Activated B cell treated with CpG ODN at 0.5 μM for 24 hours (primary cell): ENCODE measurements around the gene SPARC. TPM values are rescaled to one million over a fixed set of nuclear protein-coding genes. Genes with fewer than 3 reads are reported as not detected.

ENCODE experiments used
- ATAC-seq: fragments of 200-7000 bp; cut with Tn5 transposase; one replicate; pipeline ENCODE4 v1.10.0; 2021; ENCODE audit warnings: low read depth, mild to moderate bottlenecking, moderate library complexity
- CTCF ChIA-PET: fragments of 350-600 bp; sonication (Branson Sonifier 250); formaldehyde crosslinking; loops from one replicate; lab custom pipeline; 2021; ENCODE audit warnings: antibody characterized with exemption; lab: Charles Lee
- POLR2A ChIA-PET: fragments of 350-600 bp; sonication (Branson Sonifier 250); formaldehyde crosslinking; loops from one replicate; lab custom pipeline; 2021; ENCODE audit warnings: antibody characterized with exemption; lab: Charles Lee
- DNase-seq: peaks from one replicate; pipeline ENCODE4 v3.0.0; 2022
- H3K27ac Mint-ChIP-seq: one replicate; pipeline ENCODE4 v1.8.0; 2020; ENCODE audit warnings: mixed read lengths
- H3K27me3 Mint-ChIP-seq: one replicate; pipeline ENCODE4 v1.8.0; 2021; ENCODE audit warnings: mixed read lengths
- H3K36me3 Mint-ChIP-seq: one replicate; pipeline ENCODE4 v1.8.0; 2021; ENCODE audit warnings: low read depth, mixed read lengths
- H3K4me1 Mint-ChIP-seq: one replicate; pipeline ENCODE4 v1.8.0; 2021; ENCODE audit warnings: mixed read lengths
- H3K4me3 Mint-ChIP-seq: one replicate; pipeline ENCODE4 v1.8.0; 2020; ENCODE audit warnings: mild to moderate bottlenecking, mixed read lengths
- H3K9me3 Mint-ChIP-seq: one replicate; pipeline ENCODE4 v1.8.0; 2020; ENCODE audit warnings: mixed read lengths
- intact Hi-C: fragments of 100-400 bp; cut with micrococcal nuclease; formaldehyde crosslinking; loops from one replicate; pipeline ENCODE4 v1.15.1; 2024
- total RNA-seq: library from RNA; stranded (reverse); gene quantifications from 2 replicates; pipeline ENCODE4 v1.2.3, GENCODE V29; 2022
- TF ChIP-seq, protein P1 (sequence below): fragments of 200-600 bp; IDR thresholded peaks from one replicate; pipeline ENCODE4 v1.8.0; 2022; ENCODE audit warnings: antibody characterized with exemption, mild to moderate bottlenecking

Gene SPARC
- total RNA-seq, 1 donor from 2014 or later = not detected

DNA sequence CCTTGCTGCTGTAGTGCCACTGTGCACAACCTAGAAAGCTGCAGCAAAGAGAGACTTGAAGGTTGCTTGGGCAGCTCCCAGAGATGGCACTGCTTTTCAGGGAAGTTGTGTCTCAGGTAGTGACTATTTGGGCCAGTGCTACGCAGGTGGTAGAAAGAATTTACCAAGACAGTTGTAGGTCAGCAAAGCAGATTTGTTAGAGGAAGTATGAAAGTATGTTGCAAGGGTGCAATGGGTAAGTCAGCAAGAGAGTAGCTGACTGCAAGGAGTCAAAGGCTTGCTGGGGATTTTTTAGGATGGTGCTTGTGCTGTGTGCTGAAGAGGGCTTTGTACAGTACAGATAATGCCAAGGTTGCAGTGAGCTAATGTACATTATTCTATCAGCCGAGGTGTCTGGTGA is 33.5 kb upstream of the SPARC start:
- Mint-ChIP-seq H3K9me3 (no peaks in the 10 kb centered on the region), H3K27ac (peak overlapping the region; percentile 84), H3K4me3 (no peak overlapping the region), H3K27me3 (no peaks in the 10 kb centered on the region), H3K36me3 (no peaks in the 10 kb centered on the region), H3K4me1 (peaks cover 30% of the 10 kb centered on the region)
- DNase-seq = no peak
- intact Hi-C loops = loop anchor here (5.0 kb wide), 1 partner anchor 37 kb away; the partner anchor contains the start of gene ATOX1
- ChIA-PET POLR2A (interaction anchor here (2.0 to 3.1 kb wide), 2 partner anchors 51 to 59 kb away, joined by 6 to 33 read pairs; partner anchors contain the start of gene G3BP1), CTCF (interaction anchor here (2.1 to 5.7 kb wide), 3 partner anchors 20 to 61 kb away, joined by 5 to 36 read pairs (median 7); no protein-coding TSS in a partner anchor)
- ATAC-seq = no peak
- TF ChIP-seq, protein P1, sequence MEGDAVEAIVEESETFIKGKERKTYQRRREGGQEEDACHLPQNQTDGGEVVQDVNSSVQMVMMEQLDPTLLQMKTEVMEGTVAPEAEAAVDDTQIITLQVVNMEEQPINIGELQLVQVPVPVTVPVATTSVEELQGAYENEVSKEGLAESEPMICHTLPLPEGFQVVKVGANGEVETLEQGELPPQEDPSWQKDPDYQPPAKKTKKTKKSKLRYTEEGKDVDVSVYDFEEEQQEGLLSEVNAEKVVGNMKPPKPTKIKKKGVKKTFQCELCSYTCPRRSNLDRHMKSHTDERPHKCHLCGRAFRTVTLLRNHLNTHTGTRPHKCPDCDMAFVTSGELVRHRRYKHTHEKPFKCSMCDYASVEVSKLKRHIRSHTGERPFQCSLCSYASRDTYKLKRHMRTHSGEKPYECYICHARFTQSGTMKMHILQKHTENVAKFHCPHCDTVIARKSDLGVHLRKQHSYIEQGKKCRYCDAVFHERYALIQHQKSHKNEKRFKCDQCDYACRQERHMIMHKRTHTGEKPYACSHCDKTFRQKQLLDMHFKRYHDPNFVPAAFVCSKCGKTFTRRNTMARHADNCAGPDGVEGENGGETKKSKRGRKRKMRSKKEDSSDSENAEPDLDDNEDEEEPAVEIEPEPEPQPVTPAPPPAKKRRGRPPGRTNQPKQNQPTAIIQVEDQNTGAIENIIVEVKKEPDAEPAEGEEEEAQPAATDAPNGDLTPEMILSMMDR = no peak

DNA sequence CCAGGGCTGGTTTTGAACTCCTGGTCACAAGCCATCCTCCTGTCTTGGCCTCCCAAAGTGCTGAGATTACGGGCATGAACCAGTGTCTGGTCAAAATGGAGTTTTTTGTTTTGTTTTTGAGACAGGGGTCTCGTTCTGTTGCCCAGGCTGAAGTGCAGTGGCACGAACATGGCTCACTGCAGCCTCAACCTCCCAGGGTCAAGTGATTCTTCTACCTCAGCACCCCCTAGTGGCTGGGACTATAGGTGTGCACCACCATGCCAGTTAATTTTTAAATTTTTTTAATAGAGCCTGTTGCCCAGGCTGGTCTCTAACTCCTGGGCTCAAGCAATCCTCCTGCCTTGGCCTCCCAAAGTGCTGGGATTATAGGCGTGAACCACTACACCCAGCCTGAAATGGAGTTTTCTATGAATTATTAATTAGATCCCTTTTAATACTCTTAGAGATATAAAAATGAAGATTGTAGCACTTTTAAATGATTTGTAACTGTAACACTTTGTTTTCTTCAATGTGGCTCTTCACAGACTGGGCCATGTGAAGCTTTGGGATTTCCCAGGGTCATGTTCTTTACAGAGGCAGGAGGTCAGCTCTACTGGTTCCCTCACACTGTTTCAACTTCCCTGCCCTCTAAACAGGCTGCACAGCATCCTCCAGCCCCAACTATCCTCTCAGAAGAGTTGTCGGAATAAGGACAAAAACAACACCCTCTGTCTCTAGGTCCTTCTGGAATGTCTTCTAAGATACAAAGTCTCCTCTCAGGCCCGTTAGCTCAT is 32.7 kb upstream of the SPARC start:
- ChIA-PET CTCF (interaction anchor here (2.1 to 5.7 kb wide), 3 partner anchors 20 to 61 kb away, joined by 5 to 36 read pairs (median 7); no protein-coding TSS in a partner anchor), POLR2A (interaction anchor here (2.0 to 3.1 kb wide), 2 partner anchors 52 to 58 kb away, joined by 6 to 33 read pairs; partner anchors contain the start of gene G3BP1)
- Mint-ChIP-seq H3K27ac (no peak overlapping the region), H3K9me3 (no peaks in the 10 kb centered on the region), H3K27me3 (no peaks in the 10 kb centered on the region), H3K4me3 (no peak overlapping the region), H3K4me1 (peaks cover 30% of the 10 kb centered on the region), H3K36me3 (no peaks in the 10 kb centered on the region)
- TF ChIP-seq, protein P1 = no peak
- ATAC-seq (no peak), DNase-seq (no peak)
- intact Hi-C loops = loop anchor here (1.0 kb wide), 1 partner anchor 60 kb away; no protein-coding TSS in a partner anchor

DNA sequence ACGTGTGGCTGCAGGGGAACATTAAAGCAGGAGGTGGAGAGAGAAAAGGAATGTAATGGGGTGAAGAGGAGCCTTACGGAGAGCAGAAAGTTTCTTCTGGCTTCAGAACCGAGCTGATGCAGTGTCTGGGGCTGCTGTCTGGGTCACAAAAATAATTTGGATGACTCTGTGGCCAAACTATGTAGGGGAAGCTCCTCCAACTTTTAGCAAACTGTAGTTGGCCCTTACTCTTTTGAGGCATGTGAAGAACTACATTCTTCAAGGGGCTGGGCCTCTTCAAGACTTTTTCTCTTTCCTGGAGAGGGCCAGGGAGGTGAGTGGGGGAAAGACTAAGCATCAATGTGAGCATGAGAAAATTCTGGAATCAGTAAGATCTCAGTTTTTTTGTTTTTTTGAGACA is 31.9 kb upstream of the SPARC start:
- CTCF ChIA-PET = interaction anchor here (2.4 to 5.7 kb wide), 2 partner anchors 21 to 57 kb away, joined by 5 to 36 read pairs; no protein-coding TSS in a partner anchor
- Mint-ChIP-seq H3K27me3 (no peaks in the 10 kb centered on the region), H3K27ac (no peak overlapping the region), H3K9me3 (no peaks in the 10 kb centered on the region), H3K4me3 (no peak overlapping the region), H3K4me1 (peaks cover 30% of the 10 kb centered on the region), H3K36me3 (no peaks in the 10 kb centered on the region)
- DNase-seq = no peak
- no peak for ATAC-seq
- intact Hi-C loops = loop anchor here (1.0 kb wide), 1 partner anchor 59 kb away; no protein-coding TSS in a partner anchor
- TF ChIP-seq, protein P1 = no peak
- POLR2A ChIA-PET = no interaction called here

DNA sequence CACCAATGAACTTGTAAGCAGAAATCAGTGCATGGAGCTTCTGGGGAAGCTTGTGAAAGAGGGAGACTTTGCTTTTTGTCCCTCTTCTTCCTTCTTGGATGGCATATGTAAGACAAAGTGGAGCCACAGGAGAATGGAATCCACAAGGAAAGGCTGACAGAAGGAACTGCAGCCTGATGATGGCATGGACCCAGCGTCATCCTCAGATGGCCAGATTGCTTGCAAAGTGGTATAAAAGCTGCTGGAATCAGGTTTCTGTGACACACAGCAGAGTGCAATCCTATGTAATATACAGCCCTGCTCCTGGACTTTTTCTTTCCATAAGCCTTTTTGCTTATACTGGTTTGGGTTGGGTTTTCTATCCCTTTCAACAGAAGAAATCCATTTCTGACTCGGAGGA is 31.4 kb upstream of the SPARC start:
- peaks cover 30% of the 10 kb centered on the region for H3K4me1 Mint-ChIP-seq
- POLR2A ChIA-PET = no interaction called here
- TF ChIP-seq, protein P1 = no peak
- ATAC-seq (no peak), DNase-seq (no peak)
- H3K4me3 Mint-ChIP-seq = no peak overlapping the region
- intact Hi-C loops = no loop called here
- no peaks in the 10 kb centered on the region for H3K27me3 Mint-ChIP-seq
- H3K9me3 Mint-ChIP-seq = no peaks in the 10 kb centered on the region
- no peaks in the 10 kb centered on the region for H3K36me3 Mint-ChIP-seq
- CTCF ChIA-PET = interaction anchor here (1.5 to 5.7 kb wide), 3 partner anchors 22 to 59 kb away, joined by 5 to 36 read pairs (median 9); no protein-coding TSS in a partner anchor
- H3K27ac Mint-ChIP-seq = no peak overlapping the region

DNA sequence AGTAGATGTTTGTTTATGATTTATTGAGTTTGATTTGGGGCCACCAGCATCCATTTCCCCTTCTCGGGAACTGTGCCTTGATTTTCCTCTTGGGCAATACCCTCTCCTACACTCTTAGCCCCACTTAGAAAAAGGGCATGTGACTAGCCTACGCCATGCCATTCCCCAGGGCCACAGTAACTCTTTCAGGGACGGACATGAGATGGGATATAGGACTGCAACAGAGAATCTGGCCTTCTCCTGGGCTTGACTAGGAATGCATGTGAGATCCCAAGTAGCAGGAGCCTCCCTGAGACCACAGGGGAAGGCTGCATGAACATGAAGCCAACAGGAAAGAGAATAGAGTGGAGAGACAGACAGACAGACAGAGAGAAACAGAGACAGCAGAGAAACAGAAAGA is 30.7 kb upstream of the SPARC start:
- ATAC-seq (no peak), DNase-seq (no peak)
- H3K36me3 Mint-ChIP-seq = no peaks in the 10 kb centered on the region
- no peak overlapping the region for H3K27ac Mint-ChIP-seq
- H3K27me3 Mint-ChIP-seq = no peaks in the 10 kb centered on the region
- CTCF ChIA-PET = interaction anchor here (1.5 kb wide), 1 partner anchor 59 kb away, joined by 9 read pairs; no protein-coding TSS in a partner anchor
- TF ChIP-seq, protein P1 = no peak
- intact Hi-C loops = no loop called here
- H3K9me3 Mint-ChIP-seq = no peaks in the 10 kb centered on the region
- H3K4me3 Mint-ChIP-seq = no peak overlapping the region
- POLR2A ChIA-PET = no interaction called here
- H3K4me1 Mint-ChIP-seq = peaks cover 22% of the 10 kb centered on the region
